HepG2 (cell line): Measurements from ENCODE around the gene AKAIN1. TPM values are rescaled to one million over a fixed set of nuclear protein-coding genes. Genes with fewer than 3 reads are reported as not detected.

Experiments
- ATF3 ChIP-seq: sonication (generic); formaldehyde crosslinking; IDR thresholded peaks from 2 replicates; pipeline ENCODE4 v1.4.0; 2020; ENCODE audit warnings: missing genetic modification reagents
- CBX5 ChIP-seq: sonication (generic); formaldehyde crosslinking; IDR thresholded peaks from 2 replicates; pipeline ENCODE4 v1.4.0; 2020; ENCODE audit warnings: missing genetic modification reagents, borderline replicate concordance
- EEA1 ChIP-seq: sonication (generic); formaldehyde crosslinking; IDR thresholded peaks from 2 replicates; pipeline ENCODE4 v1.5.1; 2020; ENCODE audit warnings: mild to moderate bottlenecking, missing genetic modification reagents, borderline replicate concordance
- FOXK1 ChIP-seq: sonication (generic); formaldehyde crosslinking; IDR thresholded peaks from 2 replicates; pipeline ENCODE4 v1.4.0; 2020; ENCODE audit warnings: low read depth, missing genetic modification reagents, borderline replicate concordance
- MIER2 ChIP-seq: IDR thresholded peaks from 2 replicates; pipeline ENCODE4 v1.6.1; 2016; ENCODE audit warnings: missing biosample characterization, missing genetic modification reagents
- MLLT10 ChIP-seq: sonication (generic); formaldehyde crosslinking; IDR thresholded peaks from 2 replicates; pipeline ENCODE4 v1.4.0; 2020; ENCODE audit warnings: missing genetic modification reagents
- MLX ChIP-seq: IDR thresholded peaks from 2 replicates; pipeline ENCODE4 v1.6.1; 2016
- NFE2L2 ChIP-seq: fragments of 150-350 bp; IDR thresholded peaks from 2 replicates; pipeline ENCODE4 v1.6.1; 2014; ENCODE audit warnings: low read length
- SKIL ChIP-seq: sonication (generic); formaldehyde crosslinking; IDR thresholded peaks from 2 replicates; pipeline ENCODE4 v1.8.0; 2022; ENCODE audit warnings: missing genetic modification reagents, mild to moderate bottlenecking, moderate library complexity, borderline replicate concordance
- SP140L ChIP-seq: sonication (generic); formaldehyde crosslinking; IDR thresholded peaks from 2 replicates; pipeline ENCODE4 v1.4.0; 2020; ENCODE audit warnings: missing genetic modification reagents, borderline replicate concordance
- THAP8 ChIP-seq: sonication (generic); formaldehyde crosslinking; IDR thresholded peaks from 2 replicates; pipeline ENCODE4 v1.5.1; 2020; ENCODE audit warnings: missing genetic modification reagents, mild to moderate bottlenecking, borderline replicate concordance
- ZBTB3 ChIP-seq: sonication (generic); formaldehyde crosslinking; IDR thresholded peaks from 2 replicates; pipeline ENCODE4 v1.4.0; 2020; ENCODE audit warnings: low read depth, mild to moderate bottlenecking, moderate library complexity, missing genetic modification reagents, borderline replicate concordance
- ZFP36L2 ChIP-seq: sonication (generic); formaldehyde crosslinking; IDR thresholded peaks from 2 replicates; pipeline ENCODE4 v1.4.0; 2020; ENCODE audit warnings: missing genetic modification reagents
- ZNF382 ChIP-seq: sonication (generic); formaldehyde crosslinking; IDR thresholded peaks from 2 replicates; pipeline ENCODE4 v1.5.0; 2020; ENCODE audit warnings: missing genetic modification reagents, mild to moderate bottlenecking, borderline replicate concordance
- ZNF503 ChIP-seq: sonication (generic); formaldehyde crosslinking; IDR thresholded peaks from 2 replicates; pipeline ENCODE4 v1.4.0; 2020; ENCODE audit warnings: missing genetic modification reagents
- ZNF570 ChIP-seq: sonication (generic); formaldehyde crosslinking; IDR thresholded peaks from 2 replicates; pipeline ENCODE4 v1.4.0; 2020; ENCODE audit warnings: mild to moderate bottlenecking, missing genetic modification reagents, borderline replicate concordance
- ZNF609 ChIP-seq: sonication (generic); formaldehyde crosslinking; IDR thresholded peaks from 2 replicates; pipeline ENCODE4 v1.4.0; 2020; ENCODE audit warnings: mild to moderate bottlenecking, missing genetic modification reagents, borderline replicate concordance
- ZNF746 ChIP-seq: sonication (generic); formaldehyde crosslinking; IDR thresholded peaks from 2 replicates; pipeline ENCODE4 v1.8.0; 2022; ENCODE audit warnings: mild to moderate bottlenecking, missing genetic modification reagents
- ZNF75D ChIP-seq: sonication (generic); formaldehyde crosslinking; IDR thresholded peaks from 2 replicates; pipeline ENCODE4 v1.8.1; 2023; ENCODE audit warnings: missing genetic modification reagents, mild to moderate bottlenecking, borderline replicate concordance
- polyA plus RNA-seq, 8 experiments: library from polyadenylated mRNA; depleted of rRNA in 3 of 8; stranded (reverse) in 7 of 8; unstranded in 1 of 8; fragments of >200 nt; fragmentation: Illumina TruSeq in 4 of 8; extraction: Trizol in 4 of 8; gene quantifications; 2 replicates each; pipeline versions ENCODE4 v1.2.1 to v1.2.3, GENCODE V29; 2011 to 2016; ENCODE audit warnings: low read depth in 4 of 8, missing spikeins in 1 of 8, mixed read lengths in 1 of 8; ENCODE audit not compliant: insufficient read depth in 1 of 8
- total RNA-seq, 5 experiments: library from RNA; depleted of rRNA; stranded (reverse); fragments of >200 nt; fragmentation: Illumina TruSeq; extraction: Trizol; gene quantifications; 2 replicates each; pipeline ENCODE4 v1.2.3, GENCODE V29; 2016; ENCODE audit warnings: low read depth in 1 of 5

The AKAIN1 gene
- total and polyA plus RNA-seq, 2 of the 13 experiments (the other 11 are each of a cell fraction or from before 2014, with no cell fraction given) = not detected

GRCh38 chr18:5238371-5238976, 41.4 kb upstream of the AKAIN1 start (continued):
- TF ChIP-seq THAP8 (CRISPR knock-in tag) (no peak), MLLT10 (no peak), MLX (no peak), ZNF382 (CRISPR knock-in tag) (no peak), EEA1 (no peak), SKIL (CRISPR knock-in tag) (no peak), MIER2 (CRISPR knock-in tag) (no peak), ZNF503 (CRISPR knock-in tag) (0 out of 2 replicates have a peak, but pooled peaks have one; percentile 60), NFE2L2 (no peak), ATF3 (no peak), CBX5 (CRISPR knock-in tag) (no peak), ZFP36L2 (CRISPR knock-in tag) (no peak), ZNF609 (CRISPR knock-in tag) (no peak), ZNF75D (CRISPR knock-in tag) (no peak), ZNF570 (no peak), ZBTB3 (CRISPR knock-in tag) (no peak), FOXK1 (CRISPR knock-in tag) (no peak), ZNF746 (CRISPR knock-in tag) (no peak), SP140L (no peak)
